ENCODE results near the gene MCM5.

MCM5 gene

DNA sequence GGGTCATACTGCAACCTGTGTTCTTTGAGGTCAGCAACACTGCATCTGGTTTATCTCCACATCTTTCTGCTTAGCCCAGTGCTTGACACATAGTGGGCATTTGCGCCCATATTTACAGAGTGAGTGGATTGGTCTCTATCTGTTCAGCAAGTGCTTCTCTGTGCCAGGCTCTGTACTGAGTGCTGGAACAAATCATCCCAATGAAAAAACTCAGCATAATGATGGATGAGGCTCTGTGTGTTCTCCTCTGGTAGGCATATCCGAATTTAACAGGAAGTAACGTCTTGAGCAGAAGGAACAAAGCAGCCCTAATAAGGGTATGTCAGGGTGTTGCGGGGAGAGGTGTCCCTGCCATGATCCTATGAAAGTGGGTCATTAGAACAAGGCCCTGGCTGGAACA, 46.0 kb downstream of the MCM5 start:
- no peak for FAIRE-seq

DNA sequence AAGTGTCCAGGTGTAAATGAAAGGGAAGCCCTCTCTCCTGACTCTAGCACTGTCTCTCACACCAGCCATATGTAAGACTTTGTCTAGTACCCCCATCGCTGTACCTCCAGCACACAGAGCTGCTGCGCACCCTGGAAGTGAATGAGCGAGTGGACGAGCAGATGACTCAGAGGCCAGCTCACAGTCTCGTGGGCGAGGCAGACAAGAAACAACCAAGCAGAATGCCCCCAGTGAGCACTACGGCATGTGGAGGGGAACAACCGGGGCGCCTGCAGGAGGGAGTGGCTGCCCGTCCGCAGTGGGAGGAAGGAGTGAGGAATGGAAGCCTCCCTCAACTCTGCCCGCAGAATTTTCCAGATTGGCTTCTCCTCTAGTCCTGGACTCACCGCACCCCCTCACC, 46.4 kb downstream of the MCM5 start:
- FAIRE-seq (no peak), DNase-seq (ENCODE audit: insufficient read length, low spot score) (no peak)
- TF ChIP-seq POU2F2 (IDR thresholded peaks at IDR 0.05; ENCODE audit: low read depth, low read length) (no peak), PAX5 (IDR thresholded peaks at IDR 0.05; ENCODE audit: insufficient read depth, low read length, severe bottlenecking) (no peak)

More for the DNA sequence above, 46.0 kb downstream of the MCM5 start:
- DNase-seq (ENCODE audit: insufficient read length, low spot score) = no peak
- TF ChIP-seq POLR2A (IDR thresholded peaks at IDR 0.05; ENCODE audit: low read depth, low read length) (no peak), POLR2AphosphoS5 (IDR thresholded peaks at IDR 0.05; ENCODE audit: low read depth, low read length) (no peak), SPI1 (IDR thresholded peaks at IDR 0.05; ENCODE audit: low read depth, low read length) (no peak), PAX5 (IDR thresholded peaks at IDR 0.05; ENCODE audit: insufficient read depth, low read length, severe bottlenecking) (no peak), POU2F2 (IDR thresholded peaks at IDR 0.05; ENCODE audit: low read depth, low read length) (no peak)

DNA sequence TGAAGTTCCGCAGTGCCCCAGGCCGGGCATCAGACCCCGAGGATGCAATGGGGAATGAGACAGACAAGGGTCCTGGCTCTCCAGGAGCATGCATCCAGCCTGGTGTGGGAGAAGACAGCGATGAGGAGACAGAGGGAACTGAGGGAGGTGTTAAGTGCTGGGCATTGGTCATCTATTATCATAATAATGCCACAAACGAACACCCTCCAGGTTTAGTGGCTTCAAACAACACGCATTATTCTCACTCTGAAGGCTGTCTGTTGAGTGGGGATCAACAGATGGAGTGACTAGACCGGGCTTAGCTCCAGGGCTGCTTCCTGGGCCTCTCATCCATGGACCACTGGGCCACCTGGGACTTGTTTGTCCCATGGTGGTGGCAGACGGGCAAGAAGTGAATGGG, 48.6 kb downstream of the MCM5 start:
- TF ChIP-seq POLR2AphosphoS5 (IDR thresholded peaks at IDR 0.05; ENCODE audit: low read depth, low read length) = no peak
- FAIRE-seq (no peak), DNase-seq (ENCODE audit: insufficient read length, low spot score) (no peak)

GRCh38 chr22:35449829-35450689, 50.1 kb downstream of the MCM5 start:
- DNase-seq (ENCODE audit: insufficient read length, low spot score) (no peak), FAIRE-seq (no peak)
- no peak for TF ChIP-seq POU2F2 (IDR thresholded peaks at IDR 0.05; ENCODE audit: low read depth, low read length)
- no peak for TF ChIP-seq TAF1 (IDR thresholded peaks at IDR 0.05; ENCODE audit: low read depth, low read length)
- no peak for TF ChIP-seq POLR2A (IDR thresholded peaks at IDR 0.05; ENCODE audit: low read depth, low read length)
- TF ChIP-seq PAX5 (IDR thresholded peaks at IDR 0.05; ENCODE audit: insufficient read depth, low read length, severe bottlenecking) = no peak
- no peak for TF ChIP-seq SPI1 (IDR thresholded peaks at IDR 0.05; ENCODE audit: low read depth, low read length)
- no peak for TF ChIP-seq POLR2AphosphoS5 (IDR thresholded peaks at IDR 0.05; ENCODE audit: low read depth, low read length)

- DNase-seq (ENCODE audit: insufficient read length, low spot score) (no peak), FAIRE-seq (no peak)
- no peak for TF ChIP-seq POU2F2 (IDR thresholded peaks at IDR 0.05; ENCODE audit: low read depth, low read length)
- TF ChIP-seq TAF1 (IDR thresholded peaks at IDR 0.05; ENCODE audit: low read depth, low read length) = no peak
- no peak for TF ChIP-seq SPI1 (IDR thresholded peaks at IDR 0.05; ENCODE audit: low read depth, low read length)
- no peak for TF ChIP-seq PAX5 (IDR thresholded peaks at IDR 0.05; ENCODE audit: insufficient read depth, low read length, severe bottlenecking)
- no peak for TF ChIP-seq POLR2A (IDR thresholded peaks at IDR 0.05; ENCODE audit: low read depth, low read length)
- TF ChIP-seq POLR2AphosphoS5 (IDR thresholded peaks at IDR 0.05; ENCODE audit: low read depth, low read length) = no peak
Observed at GRCh38 chr22:35450824-35451569, 51.1 kb downstream of the MCM5 start.

GRCh38 chr22:35451592-35451991, 51.7 kb downstream of the MCM5 start:
- TF ChIP-seq POLR2A (IDR thresholded peaks at IDR 0.05; ENCODE audit: low read depth, low read length) = no peak
- no peak for TF ChIP-seq POLR2AphosphoS5 (IDR thresholded peaks at IDR 0.05; ENCODE audit: low read depth, low read length)
- TF ChIP-seq TAF1 (IDR thresholded peaks at IDR 0.05; ENCODE audit: low read depth, low read length) = no peak
- no peak for TF ChIP-seq POU2F2 (IDR thresholded peaks at IDR 0.05; ENCODE audit: low read depth, low read length)
- no peak for TF ChIP-seq PAX5 (IDR thresholded peaks at IDR 0.05; ENCODE audit: insufficient read depth, low read length, severe bottlenecking)
- FAIRE-seq = no peak
- DNase-seq (ENCODE audit: insufficient read length, low spot score) = no peak

DNA sequence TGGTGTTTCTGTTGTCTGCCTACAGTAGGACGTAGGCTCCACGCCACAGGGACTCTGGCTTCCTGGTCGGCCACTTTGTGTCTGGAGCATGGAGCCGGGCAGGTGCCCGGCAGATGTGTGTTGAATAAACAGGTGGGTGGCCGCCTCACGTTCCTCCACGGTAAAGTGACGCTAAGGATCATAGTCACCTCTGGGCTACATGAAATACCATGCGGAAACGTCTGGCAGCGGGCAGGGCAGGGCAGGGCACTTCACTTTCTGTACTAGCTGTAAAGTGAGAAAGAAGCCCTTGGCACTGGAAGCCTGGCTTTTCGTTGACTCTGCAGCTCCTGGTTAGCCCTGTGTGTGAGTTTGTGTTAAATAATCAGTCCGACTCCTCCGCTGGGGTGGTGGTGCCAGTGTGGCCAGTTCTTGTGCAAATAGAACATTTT, 52.4 kb downstream of the MCM5 start:
- no peak for DNase-seq (ENCODE audit: insufficient read length, low spot score)
- TF ChIP-seq TAF1 (IDR thresholded peaks at IDR 0.05; ENCODE audit: low read depth, low read length) (no peak), POLR2AphosphoS5 (IDR thresholded peaks at IDR 0.05; ENCODE audit: low read depth, low read length) (no peak), PAX5 (IDR thresholded peaks at IDR 0.05; ENCODE audit: insufficient read depth, low read length, severe bottlenecking) (no peak)
- FAIRE-seq = no peak

DNA sequence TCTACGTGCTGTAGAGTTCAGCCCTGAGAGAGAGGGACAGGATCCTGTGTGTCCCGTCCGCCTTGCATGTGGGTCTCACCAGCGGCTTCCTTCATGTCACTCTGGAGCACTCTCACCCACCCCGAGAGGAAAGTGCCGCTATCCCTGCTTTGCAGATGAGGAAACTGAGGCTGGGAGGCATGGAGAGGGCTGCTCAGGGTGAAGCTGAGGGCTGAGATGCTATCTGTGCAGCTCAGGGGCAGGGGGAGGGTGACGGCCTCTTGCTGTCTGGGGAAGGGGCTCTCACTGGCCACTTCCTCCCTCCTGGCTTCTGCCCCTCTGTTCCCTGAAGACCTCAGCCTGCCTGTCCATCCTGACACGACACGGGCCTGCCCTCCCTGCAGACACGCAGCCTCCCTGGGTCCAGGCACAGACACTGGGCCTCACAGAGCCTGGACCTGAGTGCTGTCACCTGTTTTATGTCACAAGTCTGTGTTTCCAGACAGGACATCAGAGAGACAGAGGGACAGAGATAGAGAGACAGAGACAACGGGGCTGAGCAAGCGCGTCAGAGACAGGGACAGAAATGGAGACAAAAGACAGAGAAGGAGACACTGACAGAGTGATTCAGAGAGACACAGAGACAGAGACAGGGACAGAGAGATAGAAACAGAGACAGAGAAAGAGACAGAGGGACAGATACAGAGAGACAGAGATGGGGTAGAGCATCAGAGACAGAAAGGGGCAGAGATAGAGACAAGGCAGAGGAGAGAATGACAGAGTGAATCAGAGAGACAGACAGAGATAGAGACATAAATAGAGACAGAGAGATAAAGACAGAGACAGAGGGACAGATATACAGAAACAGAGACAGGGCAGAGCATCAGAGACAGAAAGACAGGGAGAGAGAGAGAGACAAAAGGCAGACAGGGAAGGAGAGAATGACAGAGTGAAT, 53.1 kb downstream of the MCM5 start:
- no peak for TF ChIP-seq POLR2AphosphoS5 (IDR thresholded peaks at IDR 0.05; ENCODE audit: low read depth, low read length)
- TF ChIP-seq TAF1 (IDR thresholded peaks at IDR 0.05; ENCODE audit: low read depth, low read length) = no peak
- no peak for TF ChIP-seq POU2F2 (IDR thresholded peaks at IDR 0.05; ENCODE audit: low read depth, low read length)
- TF ChIP-seq PAX5 (IDR thresholded peaks at IDR 0.05; ENCODE audit: insufficient read depth, low read length, severe bottlenecking) = no peak
- TF ChIP-seq POLR2A (IDR thresholded peaks at IDR 0.05; ENCODE audit: low read depth, low read length) = no peak
- no peak for TF ChIP-seq SPI1 (IDR thresholded peaks at IDR 0.05; ENCODE audit: low read depth, low read length)
- no peak for FAIRE-seq
- no peak for DNase-seq (ENCODE audit: insufficient read length, low spot score)

DNA sequence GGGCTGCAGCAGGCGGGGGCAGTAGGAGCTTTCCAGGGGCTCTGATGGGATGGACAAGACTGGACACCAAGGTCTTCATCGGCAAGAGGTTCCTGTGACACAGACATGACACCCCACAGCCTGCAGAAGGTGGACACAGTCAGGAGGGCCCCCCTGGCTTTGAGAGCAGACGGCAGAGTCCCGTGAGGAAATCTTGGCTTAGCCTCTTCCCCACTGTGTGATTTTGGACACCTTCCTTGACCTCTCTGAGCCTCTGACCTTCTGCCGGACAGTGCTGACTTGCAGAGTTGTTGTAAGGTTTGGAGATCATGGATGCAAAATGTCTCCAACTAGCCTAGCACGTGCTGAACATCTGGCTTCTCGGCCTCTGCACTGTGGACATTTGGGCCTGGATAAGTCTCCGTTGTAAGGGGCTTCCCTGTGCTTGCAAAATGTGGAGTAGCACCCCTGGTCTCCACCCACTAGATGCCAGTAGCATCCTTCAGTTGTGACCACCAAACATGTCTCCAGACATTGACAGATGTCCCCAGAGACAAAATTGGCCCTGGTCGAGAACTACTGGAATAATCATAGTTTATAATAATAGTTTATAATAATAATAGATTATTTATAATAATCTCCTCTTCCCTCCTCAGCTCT, 54.6 kb downstream of the MCM5 start:
- no peak for FAIRE-seq

More for the DNA sequence above, 54.6 kb downstream of the MCM5 start:
- DNase-seq (ENCODE audit: insufficient read length, low spot score) = no peak
- TF ChIP-seq SPI1 (IDR thresholded peaks at IDR 0.05; ENCODE audit: low read depth, low read length) (no peak), POLR2AphosphoS5 (IDR thresholded peaks at IDR 0.05; ENCODE audit: low read depth, low read length) (no peak), POLR2A (IDR thresholded peaks at IDR 0.05; ENCODE audit: low read depth, low read length) (no peak), POU2F2 (IDR thresholded peaks at IDR 0.05; ENCODE audit: low read depth, low read length) (no peak), TAF1 (IDR thresholded peaks at IDR 0.05; ENCODE audit: low read depth, low read length) (no peak), PAX5 (IDR thresholded peaks at IDR 0.05; ENCODE audit: insufficient read depth, low read length, severe bottlenecking) (no peak)
